Right lobe of liver (tissue), 4 donors: Measurements from ENCODE around the gene ZCCHC24.

Source experiments
- POLR2A ChIP-seq: fragments of 450-650 bp; IDR thresholded peaks from one replicate; pipeline ENCODE4 v1.6.1; 2017; ENCODE audit warnings: antibody characterized with exemption, mild to moderate bottlenecking
- TF ChIP-seq, protein P1 (sequence below), 4 donors: fragments of 200-600 bp in 3 of 4; fragments of 450-650 bp in 1 of 4; IDR thresholded peaks; one replicate each; pipeline versions ENCODE4 v1.5.1 to v1.8.0; 2016 to 2022; ENCODE audit warnings: antibody characterized with exemption in 4 of 4, mild to moderate bottlenecking in 2 of 4
- donor health status: DM: no; HTN: no; CAD: no.
- donor health status: DM: no; HTN: no; CAD: no.
- donor health status: DM: no; HTN: yes; CAD: no.

DNA sequence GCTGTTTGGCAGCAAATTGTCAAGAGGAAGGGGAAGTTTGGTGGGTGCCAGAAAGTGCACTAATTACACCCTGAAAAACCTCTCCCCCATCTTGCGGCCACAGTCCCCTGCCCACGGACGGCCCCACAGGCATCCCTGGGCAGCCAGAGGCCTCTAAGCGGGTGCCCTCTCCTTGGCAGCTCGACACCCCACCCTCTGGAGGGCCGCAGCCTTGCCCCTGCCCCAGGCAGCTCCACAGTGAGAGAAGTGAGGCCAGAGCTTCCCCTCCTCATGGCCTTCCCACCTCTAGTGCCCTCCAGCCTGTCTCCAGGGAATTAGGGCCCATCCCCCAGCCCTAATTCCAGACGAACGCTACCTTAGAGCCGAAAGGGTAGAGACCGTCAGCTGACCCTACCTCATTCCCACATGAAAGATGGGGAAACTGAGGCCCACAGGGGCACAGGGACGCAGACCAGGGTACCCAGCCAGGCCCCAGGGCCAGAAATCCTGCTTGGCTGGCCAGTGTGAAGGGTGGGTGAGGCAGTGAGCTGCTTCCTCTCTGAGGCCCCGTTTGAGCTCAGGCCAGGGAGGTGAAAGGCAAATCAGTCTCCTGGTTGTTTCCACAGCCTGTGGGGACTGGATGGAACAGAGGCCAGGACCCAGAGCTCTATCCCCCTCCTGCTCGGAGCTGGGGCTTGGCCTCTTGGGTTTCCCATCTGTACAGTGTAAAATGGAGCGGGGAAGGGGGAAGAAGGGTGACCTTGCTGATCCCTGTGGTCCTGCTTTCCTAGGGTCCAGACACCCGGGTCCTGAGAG lies 10.0 kb downstream of the ZCCHC24 start:
- TF ChIP-seq, protein P1, sequence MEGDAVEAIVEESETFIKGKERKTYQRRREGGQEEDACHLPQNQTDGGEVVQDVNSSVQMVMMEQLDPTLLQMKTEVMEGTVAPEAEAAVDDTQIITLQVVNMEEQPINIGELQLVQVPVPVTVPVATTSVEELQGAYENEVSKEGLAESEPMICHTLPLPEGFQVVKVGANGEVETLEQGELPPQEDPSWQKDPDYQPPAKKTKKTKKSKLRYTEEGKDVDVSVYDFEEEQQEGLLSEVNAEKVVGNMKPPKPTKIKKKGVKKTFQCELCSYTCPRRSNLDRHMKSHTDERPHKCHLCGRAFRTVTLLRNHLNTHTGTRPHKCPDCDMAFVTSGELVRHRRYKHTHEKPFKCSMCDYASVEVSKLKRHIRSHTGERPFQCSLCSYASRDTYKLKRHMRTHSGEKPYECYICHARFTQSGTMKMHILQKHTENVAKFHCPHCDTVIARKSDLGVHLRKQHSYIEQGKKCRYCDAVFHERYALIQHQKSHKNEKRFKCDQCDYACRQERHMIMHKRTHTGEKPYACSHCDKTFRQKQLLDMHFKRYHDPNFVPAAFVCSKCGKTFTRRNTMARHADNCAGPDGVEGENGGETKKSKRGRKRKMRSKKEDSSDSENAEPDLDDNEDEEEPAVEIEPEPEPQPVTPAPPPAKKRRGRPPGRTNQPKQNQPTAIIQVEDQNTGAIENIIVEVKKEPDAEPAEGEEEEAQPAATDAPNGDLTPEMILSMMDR (IDR thresholded peaks at IDR 0.05) = no peak
- TF ChIP-seq POLR2A = no peak
